Measurements from ENCODE around the gene SH3BP5L.
"Not testable (repeated sequence)": the region's sequence is repeated elsewhere in the genome, so short reads cannot be mapped to it uniquely, and the experiment has no call there.

The SH3BP5L gene

GRCh38 chr1:248807067-248807737, 18.5 kb downstream of the SH3BP5L start:
- peak in 1 of 2 experiments; percentile 57 for DNase-seq

GRCh38 chr1:248805876-248806275, 19.8 kb downstream of the SH3BP5L start:
- no peak for DNase-seq

- DNase-seq = no peak
These were observed 20.7 kb downstream of the SH3BP5L start for GRCh38 chr1:248804771-248805681.

- DNase-seq = not testable (repeated sequence)
These were observed 22.2 kb downstream of the SH3BP5L start for GRCh38 chr1:248803501-248803900.

GRCh38 chr1:248802454-248802853, 23.3 kb downstream of the SH3BP5L start:
- no peak for DNase-seq

- DNase-seq = no peak
These were observed 25.3 kb downstream of the SH3BP5L start for GRCh38 chr1:248800459-248800858.

GRCh38 chr1:248798791-248799190, 26.9 kb downstream of the SH3BP5L start:
- DNase-seq = no peak

GRCh38 chr1:248794663-248795062, 31.1 kb downstream of the SH3BP5L start:
- DNase-seq = not testable (repeated sequence)

GRCh38 chr1:248793592-248793991, 32.1 kb downstream of the SH3BP5L start:
- DNase-seq = no peak

- no peak for DNase-seq
These were observed 33.4 kb downstream of the SH3BP5L start for GRCh38 chr1:248792342-248792741.

- no peak for DNase-seq
These were observed 34.7 kb downstream of the SH3BP5L start for GRCh38 chr1:248791010-248791409.

GRCh38 chr1:248790456-248790855, 35.3 kb downstream of the SH3BP5L start:
- no peak for DNase-seq

GRCh38 chr1:248789337-248789736, 36.4 kb downstream of the SH3BP5L start:
- not testable (repeated sequence) for DNase-seq

GRCh38 chr1:248788327-248788726, 37.4 kb downstream of the SH3BP5L start:
- no peak for DNase-seq

- no peak for DNase-seq
These were observed 38.3 kb downstream of the SH3BP5L start for GRCh38 chr1:248787430-248787829.

- DNase-seq = no peak
These were observed 39.6 kb downstream of the SH3BP5L start for GRCh38 chr1:248786156-248786555.

GRCh38 chr1:248783367-248783766, 42.3 kb downstream of the SH3BP5L start:
- DNase-seq = no peak

- DNase-seq = no peak
These were observed 43.1 kb downstream of the SH3BP5L start for GRCh38 chr1:248782416-248783141.

GRCh38 chr1:248779350-248779749, 46.4 kb downstream of the SH3BP5L start:
- no peak for DNase-seq

- DNase-seq = no peak
These were observed 46.8 kb downstream of the SH3BP5L start for GRCh38 chr1:248778906-248779305.

GRCh38 chr1:248776991-248777390, 48.7 kb downstream of the SH3BP5L start:
- DNase-seq = no peak

- no peak for DNase-seq
These were observed 50.3 kb downstream of the SH3BP5L start for GRCh38 chr1:248775441-248775840.

Measured in NCI-H446 (cell line).